OCI-LY7 (cell line): ENCODE data around the gene ZNRF1. TPM values are rescaled to one million over a fixed set of nuclear protein-coding genes. Genes with fewer than 3 reads are reported as not detected.

Experiments
- BruUV-seq: library from RNA; stranded (reverse); fragments of 400-500 nt; replicated peaks from 2 replicates; lab custom pipeline; 2021; lab: Mats Ljungman, UMichigan
- CTCF ChIA-PET: fragments of 300-600 bp; sonication (Branson Sonifier 250); formaldehyde crosslinking; loops from one replicate; lab custom pipeline; 2022; ENCODE audit warnings: antibody characterized with exemption; ENCODE audit not compliant: unreplicated experiment; lab: Charles Lee
- POLR2A ChIA-PET: fragments of 300-600 bp; sonication (Branson Sonifier 250); formaldehyde crosslinking; loops from one replicate; lab custom pipeline; 2022; ENCODE audit warnings: antibody characterized with exemption; lab: Charles Lee
- DNase-seq: peaks from one replicate; pipeline ENCODE4 v3.0.0-alpha.2; 2015; ENCODE audit warnings: low spot score
- H2AFZ ChIP-seq: fragments of 200-600 bp; sonication (generic), shearing (Covaris generic); 2 replicates; pipeline ENCODE4 v1.6.1; 2014; ENCODE audit warnings: mild to moderate bottlenecking, antibody characterized with exemption, low read length, moderate library complexity
- H3K27ac ChIP-seq: fragments of 200-600 bp; sonication (generic); 2 replicates; pipeline ENCODE4 v1.5.1; 2014; ENCODE audit warnings: mixed run types, low read depth, mild to moderate bottlenecking, moderate library complexity, low read length, inconsistent platforms; ENCODE audit not compliant: poor library complexity, severe bottlenecking
- H3K36me3 ChIP-seq: fragments of 200-600 bp; sonication (generic); 2 replicates; pipeline ENCODE4 v1.6.1; 2014; ENCODE audit warnings: mild to moderate bottlenecking, antibody characterized with exemption, low read length, moderate library complexity, mixed read lengths; ENCODE audit not compliant: insufficient read depth
- H3K4me1 ChIP-seq: fragments of 200-600 bp; sonication (generic); 2 replicates; pipeline ENCODE4 v1.5.1; 2014; ENCODE audit warnings: mild to moderate bottlenecking, low read length; ENCODE audit not compliant: insufficient read depth, poor library complexity, severe bottlenecking
- H3K4me2 ChIP-seq: fragments of 200-600 bp; sonication (generic); 2 replicates; pipeline ENCODE4 v1.6.1; 2014; ENCODE audit warnings: mild to moderate bottlenecking, low read length
- H3K4me3 ChIP-seq: fragments of 200-600 bp; sonication (generic); 2 replicates; pipeline ENCODE4 v1.5.1; 2014; ENCODE audit warnings: mild to moderate bottlenecking, low read depth, low read length; ENCODE audit not compliant: poor library complexity, severe bottlenecking
- H3K79me2 ChIP-seq: fragments of 200-600 bp; sonication (generic); 2 replicates; pipeline ENCODE4 v1.6.1; 2016; ENCODE audit warnings: low read depth, mild to moderate bottlenecking, low read length, moderate library complexity, mixed read lengths; ENCODE audit not compliant: insufficient read depth
- H3K9me2 ChIP-seq: fragments of 200-600 bp; sonication (generic); 2 replicates; pipeline ENCODE4 v1.6.1; 2016; ENCODE audit warnings: mild to moderate bottlenecking, low read length, mixed read lengths; ENCODE audit not compliant: insufficient read depth
- H3K9me3 ChIP-seq: fragments of 200-600 bp; sonication (generic); 2 replicates; pipeline ENCODE4 v1.6.1; 2014; ENCODE audit warnings: mild to moderate bottlenecking, mixed run types, low read length, mixed read lengths
- H4K20me1 ChIP-seq: fragments of 200-600 bp; sonication (generic); 2 replicates; pipeline ENCODE4 v1.6.1; 2014; ENCODE audit warnings: mild to moderate bottlenecking, antibody characterized with exemption, low read length, moderate library complexity, mixed read lengths; ENCODE audit not compliant: insufficient read depth
- CTCF ChIP-seq: fragments of 200-600 bp; sonication (generic); conservative IDR thresholded peaks from 2 replicates; pipeline ENCODE4 v1.5.1; 2014; ENCODE audit warnings: mild to moderate bottlenecking, antibody characterized with exemption, low read length, moderate library complexity, mixed read lengths
- EZH2phosphoT487 ChIP-seq: fragments of 200-600 bp; sonication (generic); IDR thresholded peaks from 2 replicates; pipeline ENCODE4 v1.6.1; 2018; ENCODE audit warnings: low read depth, borderline replicate concordance, mild to moderate bottlenecking, mixed run types, antibody characterized with exemption, low read length, moderate library complexity, mixed read lengths
- intact Hi-C: fragments of 100-400 bp; cut with micrococcal nuclease; formaldehyde crosslinking; loops from one replicate; pipeline ENCODE4 v1.10.0; 2022; ENCODE audit not compliant: unreplicated experiment
- total RNA-seq, 2 experiments: library from RNA; depleted of rRNA in 1 of 2; stranded (reverse); fragments of >200 nt in 1 of 2; shearing (Covaris generic) in 1 of 2; gene quantifications; 2 replicates each; pipeline ENCODE4 v1.2.3, GENCODE V29; 2014 to 2022

Gene ZNRF1
- total RNA-seq, 2 experiments from 2014 or later, result 11.8 to 23.7 TPM

- Histone ChIP-seq H3K4me3 (no peak overlapping the region), H3K9me2 (no peaks in the 10 kb centered on the region), H3K27ac (no peak overlapping the region), H3K9me3 (no peaks in the 10 kb centered on the region), H3K36me3 (peaks cover 54% of the 10 kb centered on the region), H3K4me1 (peaks cover 6% of the 10 kb centered on the region), H3K4me2 (no peak overlapping the region), H3K79me2 (no peaks in the 10 kb centered on the region), H4K20me1 (no peaks in the 10 kb centered on the region), H2AFZ (no peak overlapping the region)
- ChIA-PET CTCF (no interaction called here), POLR2A (no interaction called here)
- TF ChIP-seq EZH2phosphoT487 (no peak), CTCF (no peak)
- BruUV-seq, result no TSS peak
- intact Hi-C loops, result no loop called here
- DNase-seq, result no peak
Observed at GRCh38 chr16:74954763-74955162, 44.1 kb upstream of the ZNRF1 start.

- H3K27ac ChIP-seq, result no peak overlapping the region
- CTCF ChIA-PET, result interaction anchor here (0.6 kb wide), 1 partner anchor 11 kb away, joined by 3 read pairs; the partner anchor contains the start of gene WDR59
- no peaks in the 10 kb centered on the region for H3K79me2 ChIP-seq
- BruUV-seq, result no TSS peak
- peaks cover 13% of the 10 kb centered on the region for H3K4me1 ChIP-seq
- H3K36me3 ChIP-seq, result peaks cover 15% of the 10 kb centered on the region; the same call in 1 of the 2 replicates
- TF ChIP-seq EZH2phosphoT487, result no peak
- TF ChIP-seq CTCF, result no peak
- no peaks in the 10 kb centered on the region for H4K20me1 ChIP-seq
- no peak overlapping the region for H2AFZ ChIP-seq
- DNase-seq, result no peak
- POLR2A ChIA-PET, result no interaction called here
- no peak overlapping the region for H3K4me3 ChIP-seq
- intact Hi-C loops, result no loop called here
- H3K9me2 ChIP-seq, result no peaks in the 10 kb centered on the region
- no peaks in the 10 kb centered on the region for H3K9me3 ChIP-seq
- H3K4me2 ChIP-seq, result no peak overlapping the region
Observed at GRCh38 chr16:74973304-74973703, 25.5 kb upstream of the ZNRF1 start.

- ChIA-PET POLR2A (interaction anchor here (0.6 kb wide), 1 partner anchor 9 kb away, joined by 4 read pairs; the partner anchor contains the start of gene WDR59), CTCF (no interaction called here)
- no peaks in the 10 kb centered on the region for H3K9me2 ChIP-seq
Observed at GRCh38 chr16:74975591-74975990, 23.2 kb upstream of the ZNRF1 start.

More at GRCh38 chr16:74975591-74975990, 23.2 kb upstream of the ZNRF1 start:
- Histone ChIP-seq H3K4me1 (no peaks in the 10 kb centered on the region), H3K9me3 (no peaks in the 10 kb centered on the region), H3K4me2 (no peak overlapping the region), H3K4me3 (no peak overlapping the region), H3K27ac (no peak overlapping the region), H3K36me3 (peaks cover 20% of the 10 kb centered on the region), H2AFZ (no peak overlapping the region), H3K79me2 (peaks cover 4% of the 10 kb centered on the region; the same call in 1 of the 2 replicates), H4K20me1 (no peaks in the 10 kb centered on the region)
- DNase-seq, result no peak
- BruUV-seq, result no TSS peak
- TF ChIP-seq CTCF, result no peak
- no peak for TF ChIP-seq EZH2phosphoT487
- intact Hi-C loops, result no loop called here
